H1 (cell line): Measurements from ENCODE around the gene UBE2V1. TPM values are rescaled to one million over a fixed set of nuclear protein-coding genes. Genes with fewer than 3 reads are reported as not detected.
A peak's percentile ranks its signal among the peaks of the same experiment; 100 is the strongest.

Experiments
- CTCF ChIA-PET: fragments of 300-600 bp; sonication (Branson Sonifier 250); formaldehyde crosslinking; loops from one replicate; lab custom pipeline; 2021; ENCODE audit not compliant: partially characterized antibody; lab: Charles Lee
- POLR2A ChIA-PET: fragments of 300-600 bp; sonication (Branson Sonifier 250); formaldehyde crosslinking; loops from one replicate; lab custom pipeline; 2021; ENCODE audit warnings: inconsistent platforms; ENCODE audit not compliant: partially characterized antibody; lab: Charles Lee
- DNase-seq, 2 experiments: peaks; one replicate each; pipeline versions ENCODE4 v3.0.0 to v3.0.0-alpha.2; 2010 to 2022; ENCODE audit warnings: low spot score in 2 of 2, low read depth in 1 of 2, mixed read lengths in 1 of 2
- FAIRE-seq: peaks from 2 replicates; lab custom pipeline; 2011; peaks lifted over from hg19 to GRCh38; lab: Jason Lieb, UNC
- H2AFZ ChIP-seq: 2 replicates; pipeline ENCODE4 v1.8.1; 2012; ENCODE audit warnings: low read length, inconsistent platforms
- H2AK5ac ChIP-seq: 2 replicates; pipeline ENCODE4 v1.6.1; 2013; ENCODE audit warnings: low read depth, low read length
- H2BK120ac ChIP-seq: replicated peaks from 2 replicates; pipeline ENCODE3; 2013; ENCODE audit warnings: low read depth, low read length, inconsistent platforms
- H2BK12ac ChIP-seq: 2 replicates; pipeline ENCODE4 v1.6.1; 2013; ENCODE audit warnings: low read depth, low read length
- H2BK15ac ChIP-seq: 2 replicates; pipeline ENCODE4 v1.6.1; 2013; ENCODE audit warnings: low read length
- H2BK20ac ChIP-seq: 2 replicates; pipeline ENCODE4 v1.6.1; 2013; ENCODE audit warnings: low read length
- H2BK5ac ChIP-seq: 2 replicates; pipeline ENCODE4 v1.6.1; 2013; ENCODE audit warnings: low read depth, low read length
- H3K14ac ChIP-seq: 2 replicates; pipeline ENCODE4 v1.6.1; 2013; ENCODE audit warnings: inconsistent platforms; ENCODE audit not compliant: insufficient read length
- H3K18ac ChIP-seq: 2 replicates; pipeline ENCODE4 v1.6.1; 2013; ENCODE audit warnings: low read length; ENCODE audit errors: extremely low read depth
- H3K23ac ChIP-seq: 2 replicates; pipeline ENCODE4 v1.6.1; 2013; ENCODE audit warnings: inconsistent platforms; ENCODE audit not compliant: insufficient read length
- H3K23me2 ChIP-seq: 2 replicates; pipeline ENCODE4 v1.6.1; 2013; ENCODE audit warnings: low read depth, low read length
- H3K27ac ChIP-seq: 2 replicates; pipeline ENCODE4 v1.6.1; 2011; ENCODE audit warnings: low read depth, low read length, inconsistent platforms
- H3K27me3 ChIP-seq, 4 experiments: replicated peaks in 1 of 4; 1 replicate in 1 of 4; 2 replicates in 3 of 4; pipeline versions ENCODE4 v1.6.1 to v1.8.1; 2011 to 2013; ENCODE audit warnings: low read length in 3 of 4, mild to moderate bottlenecking in 3 of 4, inconsistent platforms in 2 of 4, mixed read lengths in 2 of 4, moderate library complexity in 1 of 4; ENCODE audit not compliant: control insufficient read depth in 3 of 4, insufficient read depth in 3 of 4; ENCODE audit errors: extremely low read depth in 1 of 4
- H3K36me3 ChIP-seq, 4 experiments: 2 replicates each; pipeline versions ENCODE4 v1.6.1 to v1.8.1; 2011 to 2013; ENCODE audit warnings: mild to moderate bottlenecking in 4 of 4, low read length in 3 of 4, moderate library complexity in 2 of 4, control low read depth in 1 of 4, inconsistent platforms in 1 of 4; ENCODE audit not compliant: insufficient read depth in 4 of 4, control insufficient read depth in 2 of 4
- H3K4ac ChIP-seq: replicated peaks from 2 replicates; pipeline ENCODE3; 2013; ENCODE audit warnings: low read length, low read depth, mixed read lengths, inconsistent platforms; ENCODE audit not compliant: insufficient read length
- H3K4me1 ChIP-seq, 4 experiments: replicated peaks in 1 of 4; 1 replicate in 1 of 4; 2 replicates in 3 of 4; pipeline versions ENCODE4 v1.6.1 to v1.8.1; 2011 to 2013; ENCODE audit warnings: low read length in 3 of 4, inconsistent platforms in 2 of 4, mixed read lengths in 1 of 4; ENCODE audit not compliant: insufficient read depth in 4 of 4, control insufficient read depth in 3 of 4
- H3K4me2 ChIP-seq, 2 experiments: 2 replicates each; pipeline versions ENCODE4 v1.6.1 to v1.8.1; 2011 to 2013; ENCODE audit warnings: low read depth in 2 of 2, low read length in 2 of 2, control low read depth in 1 of 2, inconsistent platforms in 1 of 2, mild to moderate bottlenecking in 1 of 2; ENCODE audit not compliant: insufficient read depth in 1 of 2
- H3K4me3 ChIP-seq, 4 experiments: fragments of 200-600, 300-600 bp in 1 of 4; sonication (generic), shearing (Covaris generic), sonication (Bioruptor Twin) in 1 of 4; 2 replicates each; pipeline versions ENCODE4 v1.5.1 to v1.8.1; 2011 to 2016; ENCODE audit warnings: low read length in 4 of 4, low read depth in 3 of 4, control low read depth in 2 of 4, inconsistent platforms in 2 of 4, mild to moderate bottlenecking in 2 of 4, mixed read lengths in 1 of 4, moderate library complexity in 1 of 4; ENCODE audit not compliant: insufficient read depth in 2 of 4; ENCODE audit errors: extremely low read depth in 1 of 4
- H3K56ac ChIP-seq: replicated peaks from 2 replicates; pipeline ENCODE3; 2013; ENCODE audit warnings: low read depth, mild to moderate bottlenecking, mixed read lengths, low read length, inconsistent platforms; ENCODE audit not compliant: insufficient read length
- H3K79me1 ChIP-seq: 2 replicates; pipeline ENCODE4 v1.6.1; 2013; ENCODE audit warnings: low read depth, low read length, control low read depth
- H3K79me2 ChIP-seq, 2 experiments: 2 replicates each; pipeline versions ENCODE4 v1.6.1 to v1.8.1; 2012 to 2013; ENCODE audit warnings: low read length in 2 of 2, mild to moderate bottlenecking in 2 of 2, inconsistent platforms in 1 of 2; ENCODE audit not compliant: insufficient read depth in 2 of 2, control insufficient read depth in 1 of 2
- H3K9ac ChIP-seq, 4 experiments: replicated peaks in 1 of 4; 1 replicate in 1 of 4; 2 replicates in 3 of 4; pipeline versions ENCODE4 v1.6.1 to v1.8.1; 2011 to 2013; ENCODE audit warnings: low read depth in 3 of 4, low read length in 3 of 4, control low read depth in 2 of 4, mild to moderate bottlenecking in 2 of 4, moderate library complexity in 2 of 4, inconsistent platforms in 1 of 4; ENCODE audit errors: extremely low read depth in 1 of 4
- H3K9me3 ChIP-seq, 2 experiments: 2 replicates each; pipeline versions ENCODE4 v1.6.1 to v1.8.1; 2012 to 2013; ENCODE audit warnings: mild to moderate bottlenecking in 2 of 2, moderate library complexity in 2 of 2, control low read depth in 1 of 2, inconsistent platforms in 1 of 2, low read depth in 1 of 2, low read length in 1 of 2, mixed read lengths in 1 of 2; ENCODE audit not compliant: insufficient read depth in 2 of 2
- H4K20me1 ChIP-seq, 2 experiments: replicated peaks in 1 of 2; 2 replicates each; pipeline versions ENCODE3 to v1.8.1; 2011 to 2013; ENCODE audit warnings: inconsistent platforms in 2 of 2, low read length in 2 of 2, mild to moderate bottlenecking in 1 of 2; ENCODE audit not compliant: insufficient read depth in 2 of 2, control insufficient read depth in 1 of 2
- H4K5ac ChIP-seq: 2 replicates; pipeline ENCODE4 v1.6.1; 2013; ENCODE audit warnings: low read length, low read depth, mixed read lengths, inconsistent platforms; ENCODE audit not compliant: insufficient read length
- H4K8ac ChIP-seq: 2 replicates; pipeline ENCODE4 v1.8.0; 2013; ENCODE audit warnings: mild to moderate bottlenecking, moderate library complexity, low read length, inconsistent platforms; ENCODE audit not compliant: insufficient read depth; ENCODE audit errors: extremely low read depth
- H4K91ac ChIP-seq: replicated peaks from 2 replicates; pipeline ENCODE3; 2013; ENCODE audit warnings: low read length, mixed read lengths, inconsistent platforms; ENCODE audit not compliant: insufficient read length
- BACH1 ChIP-seq: IDR thresholded peaks from 2 replicates; pipeline ENCODE4 v1.6.1; 2012; ENCODE audit warnings: low read length, improper control_type of control experiment
- EGR1 ChIP-seq: IDR thresholded peaks from 2 replicates; pipeline ENCODE4 v1.6.1; 2011; ENCODE audit warnings: low read depth, low read length, borderline replicate concordance
- GABPA ChIP-seq: IDR thresholded peaks from 2 replicates; pipeline ENCODE4 v1.6.1; 2011; ENCODE audit warnings: mild to moderate bottlenecking, low read length, moderate library complexity, borderline replicate concordance; ENCODE audit not compliant: insufficient read depth
- USF2 ChIP-seq: IDR thresholded peaks from 2 replicates; pipeline ENCODE4 v1.6.1; 2011; ENCODE audit warnings: low read length, improper control_type of control experiment
- WGBS, 2 experiments: shearing (Covaris generic) in 1 of 2; methylation state at CpG; one replicate each; pipeline versions ENCODE4 v1.1.6 to v1.1.7; 2013 to 2015; ENCODE audit warnings: low lambda C conversion rate in 2 of 2, mixed read lengths in 2 of 2, inconsistent platforms in 1 of 2, low coverage in 1 of 2, missing lambda C conversion rate in 1 of 2; ENCODE audit not compliant: insufficient replicate concordance in 2 of 2, insufficient coverage in 1 of 2, insufficient read length in 1 of 2; ENCODE audit errors: extremely low coverage in 1 of 2, missing lambda C conversion rate in 1 of 2; 5-methylcytosine and 5-hydroxymethylcytosine counted together
- polyA plus RNA-seq, 7 experiments: library from polyadenylated mRNA; depleted of rRNA in 3 of 7; stranded (reverse) in 5 of 7; unstranded in 2 of 7; fragments of >200 nt in 5 of 7; fragments of 200-250 nt in 2 of 7; gene quantifications; 1 replicate in 5 of 7; 2 replicates in 1 of 7; 4 replicates in 1 of 7; pipeline versions ENCODE4 v1.2.1 to v1.2.3, GENCODE V29; 2011 to 2013; ENCODE audit warnings: missing spikeins in 2 of 7, mixed read lengths in 2 of 7
- total RNA-seq: library from RNA; stranded (reverse); fragmentation: NEBNext Ultra II Directional; extraction: Animal tissue kit (Norgen Biotek cat#: 25700); gene quantifications from 2 replicates; pipeline ENCODE4 v1.2.1, GENCODE V29; 2021
- TF ChIP-seq, protein P1 (sequence below): IDR thresholded peaks from 2 replicates; pipeline ENCODE4 v1.6.1; 2011; ENCODE audit warnings: low read depth, mild to moderate bottlenecking, low read length; ENCODE audit not compliant: insufficient read depth

UBE2V1 gene
- total and polyA plus RNA-seq, 2 of the 8 experiments (the other 6 are each of a cell fraction or from before 2014, with no cell fraction given), result 141 to 184 TPM

DNA sequence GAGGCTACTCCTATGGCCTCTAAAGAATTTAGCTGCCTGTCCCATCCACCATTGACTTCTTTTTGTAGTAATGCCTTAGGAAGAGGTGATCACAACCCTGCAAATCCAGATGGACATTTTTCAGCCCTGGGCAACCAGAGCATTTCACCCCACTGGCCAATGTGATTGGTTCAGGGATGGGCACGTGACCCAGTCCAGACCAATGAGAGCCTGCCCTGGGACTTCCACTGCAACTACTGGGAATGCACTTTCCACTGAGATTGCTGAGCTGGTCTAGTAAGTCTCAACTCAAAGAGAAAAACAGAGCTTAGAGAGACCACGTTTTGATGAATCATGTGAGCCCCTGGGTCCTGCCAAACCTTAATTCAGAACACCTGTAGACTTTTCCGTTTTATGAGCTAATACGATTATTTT, 8.9 kb upstream of the UBE2V1 start:
- ChIA-PET CTCF (interaction anchor here (0.6 to 13.0 kb wide), 15 partner anchors 10 to 455 kb away, joined by 3 to 208 read pairs (median 11); partner anchors contain the start of genes PEDS1 and UBE2V1), POLR2A (interaction anchor here (0.9 to 4.3 kb wide), 13 partner anchors 12 to 163 kb away, joined by 3 to 27 read pairs (median 6); partner anchors contain the start of genes CEBPB and PEDS1)
- no peaks in the 10 kb centered on the region for H3K23me2 ChIP-seq
- H2BK20ac ChIP-seq, result no peak overlapping the region
- FAIRE-seq (no peak), DNase-seq (no peak)
- H3K79me1 ChIP-seq, result no peaks in the 10 kb centered on the region
- no peak overlapping the region for H3K56ac ChIP-seq
- peaks cover 0 to 13% (median 6%) of the 10 kb centered on the region in 4 experiments; a peak in 6 of 8 replicates for H3K36me3 ChIP-seq
- H4K91ac ChIP-seq, result no peak overlapping the region
- H3K79me2 ChIP-seq, result no peaks in the 10 kb centered on the region
- H3K27me3 ChIP-seq, result no peaks in the 10 kb centered on the region
- H3K4me3 ChIP-seq, result no peak overlapping the region
- no peak overlapping the region for H2BK12ac ChIP-seq
- 0 out of 2 replicates have a peak overlapping the region, but pooled peaks have one; percentile 12 for H2BK5ac ChIP-seq
- TF ChIP-seq EGR1 (no peak), USF2 (peak; percentile 85), GABPA (no peak), BACH1 (no peak)
- TF ChIP-seq, protein P1, sequence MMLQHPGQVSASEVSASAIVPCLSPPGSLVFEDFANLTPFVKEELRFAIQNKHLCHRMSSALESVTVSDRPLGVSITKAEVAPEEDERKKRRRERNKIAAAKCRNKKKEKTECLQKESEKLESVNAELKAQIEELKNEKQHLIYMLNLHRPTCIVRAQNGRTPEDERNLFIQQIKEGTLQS, result 0 out of 2 replicates have a peak, but pooled peaks have one; percentile 50
- H4K20me1 ChIP-seq, result peaks cover 0 to 3% of the 10 kb centered on the region in 2 experiments
- H2BK120ac ChIP-seq, result no peak overlapping the region
- H3K4me2 ChIP-seq, result no peak overlapping the region
- no peak overlapping the region for H2AK5ac ChIP-seq
- no peak overlapping the region for H3K18ac ChIP-seq
- H3K4ac ChIP-seq, result no peak overlapping the region
- no peak overlapping the region for H3K9ac ChIP-seq
- no peak overlapping the region for H3K14ac ChIP-seq
- H4K5ac ChIP-seq, result no peak overlapping the region
- WGBS, 2 experiments, result 87% methylated on average over 4 of the region's 4 CpGs; no CpG with 5 or more reads in 1 of the 2 experiments
- H3K27ac ChIP-seq, result no peak overlapping the region
- H4K8ac ChIP-seq, result no peak overlapping the region
- H3K4me1 ChIP-seq, result peaks cover 0 to 2% (median 0%) of the 10 kb centered on the region in 4 experiments; a peak in 2 of 7 replicates
- no peak overlapping the region for H2BK15ac ChIP-seq
- H2AFZ ChIP-seq, result no peak overlapping the region
- no peak overlapping the region for H3K23ac ChIP-seq
- H3K9me3 ChIP-seq, result no peaks in the 10 kb centered on the region
